Colonic mucosa (tissue), 4 donors: ENCODE results near the gene PPARA. TPM values are rescaled to one million over a fixed set of nuclear protein-coding genes. Genes with fewer than 3 reads are reported as not detected.

Source experiments
- DNase-seq: peaks from one replicate; pipeline ENCODE4 v3.0.0-alpha.2; 2020
- H3K27ac ChIP-seq: fragments of 200-600 bp; one replicate; pipeline ENCODE4 v1.8.0; 2021
- H3K27me3 ChIP-seq: fragments of 200-600 bp; one replicate; pipeline ENCODE4 v1.8.0; 2021
- H3K36me3 ChIP-seq: fragments of 200-600 bp; one replicate; pipeline ENCODE4 v1.8.0; 2021
- H3K4me1 ChIP-seq: fragments of 200-600 bp; one replicate; pipeline ENCODE4 v1.8.0; 2021; ENCODE audit warnings: mild to moderate bottlenecking
- H3K4me3 ChIP-seq: fragments of 200-600 bp; one replicate; pipeline ENCODE4 v1.8.0; 2021
- H3K9ac ChIP-seq, 2 donors: one replicate each; pipeline ENCODE4 v1.7.0; 2013; ENCODE audit warnings: control low read depth in 2 of 2, low read depth in 2 of 2, low read length in 2 of 2
- H3K9me3 ChIP-seq: fragments of 200-600 bp; one replicate; pipeline ENCODE4 v1.8.0; 2021
- CTCF ChIP-seq: fragments of 200-600 bp; IDR thresholded peaks from one replicate; pipeline ENCODE4 v1.8.0; 2022; ENCODE audit warnings: antibody characterized with exemption, mild to moderate bottlenecking
- intact Hi-C: fragments of 100-400 bp; cut with DNase I; formaldehyde crosslinking; loops from one replicate; pipeline ENCODE4 v1.14.1; 2022
- total RNA-seq, 2 donors: library from RNA; stranded (reverse); fragmentation: NEBNext Ultra II Directional in 1 of 2; extraction: Animal tissue kit (Norgen Biotek cat#: 25700) in 1 of 2; gene quantifications; one replicate each; pipeline ENCODE4 v1.2.1, GENCODE V29; 2021
- donor health status: healthy.
- donor health status: DM: no; HTN: no; CAD: no.
- donor health status: DM: no; HTN: no; CAD: no.

The PPARA gene
- total RNA-seq, 2 donors from 2014 or later, result 59.8 to 74.8 TPM

- H3K36me3 ChIP-seq, result no peaks in the 10 kb centered on the region
- DNase-seq, result no peak
- TF ChIP-seq CTCF, result no peak
- H3K9me3 ChIP-seq, result no peaks in the 10 kb centered on the region
- peak overlapping the region; percentile 41 for H3K27ac ChIP-seq
- peak overlapping the region in 1 of 2 donors; percentile 52 for H3K9ac ChIP-seq
- no peaks in the 10 kb centered on the region for H3K27me3 ChIP-seq
- no peak overlapping the region for H3K4me3 ChIP-seq
- H3K4me1 ChIP-seq, result peaks cover 7% of the 10 kb centered on the region
- intact Hi-C loops, result no loop called here
These were observed 22.3 kb downstream of the PPARA start for GRCh38 chr22:46172522-46173110.

- intact Hi-C loops, result no loop called here
- TF ChIP-seq CTCF, result no peak
- H3K27ac ChIP-seq, result no peak overlapping the region
- no peak for DNase-seq
- H3K9ac ChIP-seq, result peak overlapping the region in 1 of 2 donors; percentile 52
- H3K4me3 ChIP-seq, result no peak overlapping the region
- no peaks in the 10 kb centered on the region for H3K27me3 ChIP-seq
- H3K4me1 ChIP-seq, result peaks cover 7% of the 10 kb centered on the region
- no peaks in the 10 kb centered on the region for H3K36me3 ChIP-seq
- no peaks in the 10 kb centered on the region for H3K9me3 ChIP-seq
These were observed 22.8 kb downstream of the PPARA start for GRCh38 chr22:46173152-46173551.

- intact Hi-C loops, result no loop called here
- Histone ChIP-seq H3K27me3 (no peaks in the 10 kb centered on the region), H3K9me3 (no peaks in the 10 kb centered on the region), H3K4me3 (no peak overlapping the region), H3K9ac (no peak overlapping the region), H3K36me3 (no peaks in the 10 kb centered on the region), H3K27ac (no peak overlapping the region), H3K4me1 (peaks cover 7% of the 10 kb centered on the region)
- DNase-seq, result no peak
- TF ChIP-seq CTCF, result no peak
These were observed 25.3 kb downstream of the PPARA start for GRCh38 chr22:46175631-46176030.

GRCh38 chr22:46176508-46177003, 26.2 kb downstream of the PPARA start:
- H3K9ac ChIP-seq, result no peak overlapping the region
- TF ChIP-seq CTCF, result no peak
- intact Hi-C loops, result no loop called here
- no peaks in the 10 kb centered on the region for H3K36me3 ChIP-seq
- no peak overlapping the region for H3K4me3 ChIP-seq
- no peaks in the 10 kb centered on the region for H3K27me3 ChIP-seq
- peaks cover 4% of the 10 kb centered on the region for H3K4me1 ChIP-seq
- no peaks in the 10 kb centered on the region for H3K9me3 ChIP-seq
- DNase-seq, result no peak
- H3K27ac ChIP-seq, result no peak overlapping the region

GRCh38 chr22:46178755-46179505, 28.6 kb downstream of the PPARA start:
- Histone ChIP-seq H3K4me3 (no peak overlapping the region), H3K9me3 (no peaks in the 10 kb centered on the region), H3K27ac (no peak overlapping the region), H3K4me1 (no peaks in the 10 kb centered on the region), H3K36me3 (no peaks in the 10 kb centered on the region), H3K27me3 (no peaks in the 10 kb centered on the region), H3K9ac (no peak overlapping the region)
- TF ChIP-seq CTCF, result no peak
- intact Hi-C loops, result no loop called here
- DNase-seq, result no peak
